GM18526 (cell line): ENCODE data around the gene TXNRD1.

Experiments used
- POLR2A ChIP-seq: IDR thresholded peaks from 3 replicates; pipeline ENCODE4 v1.6.1; 2011; ENCODE audit not compliant: insufficient read length; ENCODE audit errors: extremely low read depth

Gene TXNRD1

GRCh38 chr12:104376650-104377513 is 161.3 kb downstream of the TXNRD1 start:
- no peak for TF ChIP-seq POLR2A

- no peak for TF ChIP-seq POLR2A
Observed at GRCh38 chr12:104377514-104377812, 161.9 kb downstream of the TXNRD1 start.

- TF ChIP-seq POLR2A = no peak
Observed at GRCh38 chr12:104378427-104378826, 162.8 kb downstream of the TXNRD1 start.

GRCh38 chr12:104381341-104381730 is 165.8 kb downstream of the TXNRD1 start:
- TF ChIP-seq POLR2A = no peak

GRCh38 chr12:104381731-104382480 is 166.3 kb downstream of the TXNRD1 start:
- no peak for TF ChIP-seq POLR2A

- no peak for TF ChIP-seq POLR2A
Observed at GRCh38 chr12:104384141-104384880, 168.7 kb downstream of the TXNRD1 start.

- no peak for TF ChIP-seq POLR2A
Observed at GRCh38 chr12:104385510-104385909, 169.9 kb downstream of the TXNRD1 start.

- no peak for TF ChIP-seq POLR2A
Observed at GRCh38 chr12:104386461-104386860, 170.9 kb downstream of the TXNRD1 start.

- no peak for TF ChIP-seq POLR2A
Observed at GRCh38 chr12:104387190-104387589, 171.6 kb downstream of the TXNRD1 start.
